HUES64 (cell line): ENCODE data around the gene HMCN2.
"Not testable (repeated sequence)": the region's sequence is repeated elsewhere in the genome, so short reads cannot be mapped to it uniquely, and the experiment has no call there.

ENCODE experiments used
- H3K27ac ChIP-seq: 2 replicates; pipeline ENCODE4 v1.7.0; 2013; ENCODE audit warnings: low read depth, low read length, inconsistent platforms
- H3K27me3 ChIP-seq: 2 replicates; pipeline ENCODE4 v1.6.1; 2013; ENCODE audit warnings: mild to moderate bottlenecking, low read length; ENCODE audit not compliant: insufficient read depth
- H3K36me3 ChIP-seq: 2 replicates; pipeline ENCODE4 v1.6.1; 2013; ENCODE audit warnings: mild to moderate bottlenecking, low read length; ENCODE audit not compliant: insufficient read depth
- H3K4me1 ChIP-seq: 2 replicates; pipeline ENCODE4 v1.6.1; 2013; ENCODE audit warnings: mild to moderate bottlenecking, low read length, moderate library complexity; ENCODE audit not compliant: insufficient read depth
- H3K4me3 ChIP-seq: 2 replicates; pipeline ENCODE4 v1.5.1; 2013; ENCODE audit warnings: mild to moderate bottlenecking, low read length, moderate library complexity
- H3K9ac ChIP-seq: 2 replicates; pipeline ENCODE4 v1.6.1; 2013; ENCODE audit warnings: mild to moderate bottlenecking, low read depth, low read length
- H3K9me3 ChIP-seq: 2 replicates; pipeline ENCODE4 v1.6.1; 2013; ENCODE audit warnings: low read depth, low read length; ENCODE audit not compliant: insufficient read depth
- WGBS: fragments of 150-250, 120-280 bp; methylation state at CpG from one replicate; pipeline ENCODE4 v1.1.7; 2013; ENCODE audit warnings: missing lambda C conversion rate; 5-methylcytosine and 5-hydroxymethylcytosine counted together

HMCN2 gene

DNA sequence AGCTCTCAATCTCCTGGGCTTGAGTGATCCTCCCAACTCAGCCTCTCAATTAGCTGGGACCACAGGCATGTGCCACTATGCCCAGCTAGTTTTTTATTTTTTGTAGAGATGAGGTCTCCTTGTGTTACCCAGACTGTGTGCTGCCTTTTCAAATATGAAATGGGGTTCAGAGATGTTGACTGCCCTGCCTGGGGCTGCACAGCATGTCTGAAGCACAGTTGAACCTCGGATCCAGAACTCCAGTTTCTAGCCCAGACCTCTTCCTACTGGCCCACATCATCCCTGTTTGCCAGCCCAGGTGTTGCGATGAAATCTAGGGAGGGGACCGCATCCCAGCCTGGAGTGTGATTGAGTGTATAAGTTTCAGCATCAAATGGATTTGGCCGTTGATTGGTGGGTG lies 69.4 kb downstream of the HMCN2 start:
- WGBS = 92% methylated on average over 4 of the region's 4 CpGs
- H3K9ac ChIP-seq = no peak overlapping the region
- H3K4me1 ChIP-seq = no peaks in the 10 kb centered on the region
- H3K27ac ChIP-seq = no peak overlapping the region
- H3K9me3 ChIP-seq = no peaks in the 10 kb centered on the region
- no peaks in the 10 kb centered on the region for H3K27me3 ChIP-seq
- no peak overlapping the region for H3K4me3 ChIP-seq
- no peaks in the 10 kb centered on the region for H3K36me3 ChIP-seq

DNA sequence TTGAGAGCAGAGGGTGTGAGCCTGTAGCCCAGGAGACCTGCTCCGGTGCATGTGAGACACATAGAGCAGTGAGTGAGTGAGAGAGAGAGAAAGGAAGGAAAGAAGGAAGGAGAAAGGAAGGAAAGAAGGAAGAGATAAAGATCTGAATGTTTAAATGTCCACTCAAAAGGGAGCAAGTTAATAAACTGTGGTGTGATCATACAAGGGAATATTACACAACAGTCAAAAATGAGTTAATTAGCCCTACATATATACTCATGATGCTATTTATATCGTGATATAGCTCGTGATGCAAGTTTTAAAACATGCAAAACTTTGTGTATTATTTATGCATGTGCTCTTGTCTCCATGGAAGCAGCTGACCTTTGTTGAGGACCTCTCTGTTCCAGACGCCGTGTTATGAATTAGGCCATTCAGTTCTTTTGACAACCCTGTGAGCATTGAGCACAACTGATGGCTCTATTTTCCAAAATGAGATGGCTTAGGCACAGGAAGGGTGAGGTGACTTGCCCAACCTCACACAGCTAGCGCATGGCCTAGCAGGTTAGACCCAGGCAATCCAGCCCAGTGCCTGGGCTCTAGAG lies 70.6 kb downstream of the HMCN2 start:
- no peaks in the 10 kb centered on the region for H3K4me1 ChIP-seq
- H3K27ac ChIP-seq = no peak overlapping the region
- H3K36me3 ChIP-seq = no peaks in the 10 kb centered on the region
- no peaks in the 10 kb centered on the region for H3K9me3 ChIP-seq
- no peaks in the 10 kb centered on the region for H3K27me3 ChIP-seq
- 81% methylated on average over 6 of the region's 6 CpGs for WGBS
- no peak overlapping the region for H3K9ac ChIP-seq
- no peak overlapping the region for H3K4me3 ChIP-seq

DNA sequence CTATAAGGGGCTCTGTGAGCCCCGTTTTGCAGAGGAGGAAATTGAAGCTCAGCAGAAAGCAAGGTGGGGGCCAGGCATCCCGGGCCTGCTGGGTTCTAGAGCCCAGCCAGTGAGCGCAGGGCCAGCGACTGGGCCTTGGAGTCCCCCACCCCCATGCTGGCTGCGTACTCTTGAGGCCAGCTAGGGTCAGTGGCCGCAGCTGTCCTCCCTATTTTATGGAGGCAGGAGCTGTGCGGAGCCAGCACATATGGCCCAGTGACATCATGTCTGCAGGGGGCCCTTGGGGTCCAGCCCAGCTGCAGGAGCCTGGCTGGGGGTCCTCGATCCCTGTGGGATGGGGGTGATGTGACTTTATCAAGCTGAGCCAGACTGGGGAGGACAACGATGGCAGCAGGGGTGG lies 71.3 kb downstream of the HMCN2 start:
- Histone ChIP-seq H3K27me3 (no peaks in the 10 kb centered on the region), H3K36me3 (no peaks in the 10 kb centered on the region), H3K9ac (no peak overlapping the region), H3K4me1 (no peaks in the 10 kb centered on the region), H3K9me3 (no peaks in the 10 kb centered on the region), H3K27ac (no peak overlapping the region), H3K4me3 (no peak overlapping the region)
- 93% methylated on average over 9 of the region's 9 CpGs for WGBS

DNA sequence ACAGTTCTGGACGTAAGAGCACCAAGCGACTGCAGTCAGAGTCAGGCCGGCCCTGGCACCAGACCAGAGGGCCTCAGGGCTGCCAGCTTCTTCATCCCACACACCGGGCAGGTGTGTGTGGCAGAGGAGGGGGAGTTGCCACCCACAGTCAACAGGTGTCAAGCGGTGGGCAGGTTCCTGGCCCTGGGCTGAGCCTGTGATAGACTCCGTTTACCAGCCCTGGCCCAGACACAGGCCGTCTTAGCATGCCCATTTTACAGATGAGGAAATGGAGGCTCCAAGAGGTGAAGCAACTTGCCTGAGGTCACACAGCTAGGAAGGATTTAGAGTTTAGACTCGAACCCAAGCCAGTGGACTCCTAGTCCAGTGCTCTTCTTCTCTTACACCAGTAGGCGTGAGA lies 71.8 kb downstream of the HMCN2 start:
- Histone ChIP-seq H3K36me3 (no peaks in the 10 kb centered on the region), H3K4me3 (no peak overlapping the region), H3K27ac (no peak overlapping the region), H3K9me3 (no peaks in the 10 kb centered on the region), H3K27me3 (no peaks in the 10 kb centered on the region), H3K9ac (no peak overlapping the region), H3K4me1 (no peaks in the 10 kb centered on the region)
- WGBS = 94% methylated on average over 9 of the region's 9 CpGs

DNA sequence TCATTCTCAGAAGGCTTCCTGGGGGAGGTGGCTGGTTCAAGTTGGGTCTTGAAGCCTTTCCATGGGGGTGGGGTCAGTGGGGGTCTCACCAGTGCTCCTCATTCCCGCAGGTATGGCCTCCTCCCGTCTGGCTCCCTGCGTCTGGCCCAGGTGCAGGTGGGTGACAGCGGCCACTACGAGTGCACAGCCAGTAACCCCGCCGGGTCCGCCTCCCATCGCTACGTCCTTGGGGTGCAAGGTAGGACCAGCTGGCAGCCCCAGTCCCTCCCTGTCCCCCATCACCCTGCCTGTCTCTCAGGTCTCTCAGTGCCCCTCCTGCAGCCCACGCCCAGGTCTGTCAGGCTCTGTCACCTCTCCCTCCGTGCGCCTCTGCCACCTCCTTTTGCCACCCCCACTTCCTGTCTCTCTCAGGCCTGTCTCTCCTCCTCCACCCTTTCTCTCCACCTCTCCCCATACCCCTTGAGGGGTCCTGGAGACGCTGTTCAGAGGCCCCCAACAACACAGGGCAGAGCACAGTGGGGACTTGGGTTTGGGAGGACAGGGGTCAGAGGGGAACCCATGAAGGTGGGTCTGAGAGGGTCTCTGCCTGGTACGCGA lies 72.3 kb downstream of the HMCN2 start:
- 90% methylated on average over 16 of the region's 16 CpGs for WGBS
- H3K27ac ChIP-seq = no peak overlapping the region
- H3K4me1 ChIP-seq = no peaks in the 10 kb centered on the region
- no peaks in the 10 kb centered on the region for H3K36me3 ChIP-seq
- no peak overlapping the region for H3K4me3 ChIP-seq
- no peaks in the 10 kb centered on the region for H3K27me3 ChIP-seq
- no peak overlapping the region for H3K9ac ChIP-seq
- H3K9me3 ChIP-seq = no peaks in the 10 kb centered on the region

DNA sequence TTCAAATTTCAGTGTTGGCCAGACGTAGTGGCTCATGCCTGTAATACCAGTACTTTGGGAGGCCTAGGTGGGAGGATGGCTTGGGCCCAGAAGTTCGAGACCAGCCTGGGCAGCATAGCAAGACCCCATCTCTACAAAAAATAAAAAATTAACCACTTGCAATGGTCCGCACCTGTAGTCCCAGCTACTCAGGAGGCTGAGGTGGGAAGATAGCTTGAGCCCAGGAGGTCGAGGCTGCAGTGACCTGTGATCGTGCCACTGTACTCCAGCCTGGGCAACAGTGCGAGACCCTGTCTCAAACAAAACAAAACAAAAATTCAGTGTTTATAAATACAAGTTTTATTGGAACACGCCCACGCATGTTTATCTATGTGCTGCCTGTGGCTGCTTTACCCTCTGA lies 73.3 kb downstream of the HMCN2 start:
- H3K4me3 ChIP-seq, H3K4me1 ChIP-seq, H3K9me3 ChIP-seq, H3K27me3 ChIP-seq, H3K36me3 ChIP-seq, H3K27ac ChIP-seq, H3K9ac ChIP-seq: not testable (repeated sequence)
- 90% methylated on average over 8 of the region's 8 CpGs for WGBS

DNA sequence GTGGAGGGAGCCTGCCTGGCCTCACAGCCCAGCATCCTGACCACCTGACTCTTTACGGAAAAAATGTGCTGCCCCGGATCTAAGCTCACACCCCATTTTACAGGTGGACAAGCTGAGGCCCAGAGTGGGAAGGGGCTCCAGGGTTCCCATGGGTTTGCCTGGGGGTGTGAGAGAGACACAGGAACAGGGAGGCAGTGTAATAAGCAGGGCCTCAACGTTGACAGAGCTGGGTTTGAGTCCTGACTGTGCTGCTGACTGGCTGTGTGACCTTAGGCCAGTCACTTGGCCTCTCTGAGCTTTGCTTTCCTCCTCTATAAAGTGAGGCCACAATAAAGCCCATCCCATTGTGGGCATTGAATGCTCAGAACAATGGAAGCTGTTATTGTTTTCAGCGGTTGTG lies 73.7 kb downstream of the HMCN2 start:
- H3K4me1 ChIP-seq = no peaks in the 10 kb centered on the region
- no peaks in the 10 kb centered on the region for H3K36me3 ChIP-seq
- 84% methylated on average over 4 of the region's 4 CpGs for WGBS
- no peak overlapping the region for H3K4me3 ChIP-seq
- no peaks in the 10 kb centered on the region for H3K27me3 ChIP-seq
- H3K9me3 ChIP-seq = no peaks in the 10 kb centered on the region
- no peak overlapping the region for H3K27ac ChIP-seq
- H3K9ac ChIP-seq = no peak overlapping the region

DNA sequence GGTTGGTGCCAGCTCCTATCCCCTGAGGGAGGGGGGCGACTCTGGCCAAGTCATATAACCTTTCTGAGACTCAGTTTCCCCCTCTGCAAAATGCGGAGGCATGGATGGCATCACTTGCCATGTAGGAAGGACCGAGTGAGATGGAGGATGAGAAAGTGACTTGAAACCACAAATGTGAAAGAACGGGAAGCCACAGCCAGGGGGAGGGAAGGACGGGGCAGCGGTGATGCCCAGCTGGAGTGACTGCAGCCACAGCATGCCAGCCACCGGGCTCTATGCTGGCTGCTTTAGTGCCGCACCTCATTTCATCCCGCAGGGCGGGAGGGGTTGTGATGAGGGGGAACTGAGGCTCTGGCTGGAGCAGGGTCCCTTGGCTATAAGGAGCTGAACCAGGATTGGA lies 74.5 kb downstream of the HMCN2 start:
- H3K4me1 ChIP-seq = no peaks in the 10 kb centered on the region
- H3K27me3 ChIP-seq = no peaks in the 10 kb centered on the region
- no peaks in the 10 kb centered on the region for H3K9me3 ChIP-seq
- WGBS = 90% methylated on average over 10 of the region's 10 CpGs
- no peak overlapping the region for H3K27ac ChIP-seq
- no peaks in the 10 kb centered on the region for H3K36me3 ChIP-seq
- H3K4me3 ChIP-seq = no peak overlapping the region
- H3K9ac ChIP-seq = no peak overlapping the region

DNA sequence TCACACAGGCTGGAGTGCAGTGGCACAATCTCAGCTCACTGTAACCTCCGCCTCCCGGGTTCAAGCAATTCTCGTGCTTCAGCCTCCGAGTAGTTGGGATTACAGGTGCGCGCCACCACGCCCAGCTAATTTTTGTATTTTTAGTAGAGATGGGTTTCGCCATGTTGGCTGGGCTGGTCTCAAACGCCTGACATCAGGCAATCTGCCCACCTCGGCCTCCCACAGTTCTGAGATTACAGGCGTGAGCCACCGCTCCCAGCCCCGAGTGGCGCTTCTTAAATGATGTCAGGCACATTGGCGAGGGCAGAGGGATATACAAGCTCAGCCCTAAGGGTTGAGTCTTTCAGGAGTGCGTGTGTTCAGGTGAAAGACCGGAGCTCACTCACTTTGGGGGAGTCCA lies 75.0 kb downstream of the HMCN2 start:
- WGBS = 94% methylated on average over 17 of the region's 17 CpGs
- H3K4me1 ChIP-seq, H3K9me3 ChIP-seq, H3K9ac ChIP-seq, H3K36me3 ChIP-seq, H3K4me3 ChIP-seq, H3K27me3 ChIP-seq, H3K27ac ChIP-seq: not testable (repeated sequence)

DNA sequence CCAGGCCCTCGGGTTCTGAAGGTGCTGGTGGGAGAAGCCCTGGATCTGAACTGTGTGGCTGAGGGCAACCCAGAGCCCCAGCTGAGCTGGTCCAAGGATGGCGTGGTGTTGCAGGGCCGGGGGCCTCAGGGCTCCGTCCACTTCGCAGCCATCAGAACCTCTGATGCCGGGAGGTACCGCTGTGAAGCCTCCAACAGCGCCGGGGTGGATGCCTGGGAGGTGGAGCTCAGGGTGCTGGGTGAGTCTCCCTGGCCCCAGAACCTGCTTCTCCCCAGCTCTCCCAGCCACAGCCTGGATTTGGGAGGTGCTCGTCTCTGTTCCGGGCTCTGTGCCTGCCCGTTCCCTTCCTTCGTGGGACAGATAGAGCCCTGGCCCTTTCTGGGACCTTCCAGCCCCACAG lies 75.6 kb downstream of the HMCN2 start:
- Histone ChIP-seq H3K4me1 (0 out of 2 replicates have a peak, but pooled peaks cover 3% of the 10 kb centered on the region), H3K4me3 (no peak overlapping the region), H3K36me3 (no peaks in the 10 kb centered on the region), H3K27me3 (no peaks in the 10 kb centered on the region), H3K27ac (no peak overlapping the region), H3K9me3 (no peaks in the 10 kb centered on the region), H3K9ac (no peak overlapping the region)
- WGBS = 91% methylated on average over 13 of the region's 13 CpGs

DNA sequence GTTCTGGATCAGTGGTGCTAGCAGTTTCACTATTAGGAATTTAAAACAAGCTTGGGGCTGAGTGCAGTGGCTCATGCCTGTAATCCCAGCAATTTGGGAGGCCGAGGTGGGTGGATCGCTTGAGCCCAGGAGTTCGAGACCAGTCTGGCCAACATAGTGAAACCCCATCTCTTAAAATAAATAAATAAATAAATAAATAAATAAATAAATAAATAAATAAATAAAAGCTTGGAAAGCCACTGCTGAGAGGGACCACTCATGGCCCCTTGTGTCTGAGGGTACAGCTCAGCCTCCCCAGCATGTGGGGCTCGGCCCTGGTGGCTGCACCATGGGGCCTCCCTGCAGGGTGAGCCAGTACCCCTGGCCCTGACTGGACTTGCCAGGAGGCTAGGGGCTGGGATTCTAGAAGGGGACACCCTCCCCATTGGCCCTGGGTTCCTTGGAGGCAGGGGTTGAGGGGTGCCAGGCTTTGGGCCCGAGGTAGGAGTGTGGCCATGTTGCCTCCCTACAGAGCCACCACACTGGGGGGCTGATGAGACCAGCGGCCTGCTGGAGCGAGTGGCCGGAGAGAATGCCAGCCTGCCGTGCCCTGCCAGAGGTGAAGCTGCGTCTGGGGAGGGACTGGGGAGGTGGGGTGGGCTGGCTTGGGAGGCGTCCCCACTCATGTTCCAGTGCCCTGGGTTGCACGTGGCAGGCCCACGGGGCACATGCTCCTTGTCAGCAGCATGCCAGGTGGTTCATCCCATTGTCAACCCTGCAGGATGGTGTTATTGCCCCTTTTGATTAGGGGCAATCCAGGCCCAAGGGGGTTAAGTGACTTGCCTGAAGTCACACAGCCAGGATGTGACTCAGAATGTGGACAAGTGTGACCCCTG lies 76.5 kb downstream of the HMCN2 start:
- WGBS = 87% methylated on average over 12 of the region's 13 CpGs
- H3K4me1 ChIP-seq = 0 out of 2 replicates have a peak, but pooled peaks cover 4% of the 10 kb centered on the region
- H3K4me3 ChIP-seq = no peak overlapping the region
- H3K9me3 ChIP-seq = no peaks in the 10 kb centered on the region
- no peaks in the 10 kb centered on the region for H3K27me3 ChIP-seq
- no peak overlapping the region for H3K27ac ChIP-seq
- H3K9ac ChIP-seq = no peak overlapping the region
- no peaks in the 10 kb centered on the region for H3K36me3 ChIP-seq
